GM13977 (cell line): ENCODE results near the gene KIF1A.

ENCODE experiments used
- DNase-seq: peaks from one replicate; pipeline ENCODE4 v3.0.0; 2012; ENCODE audit warnings: low spot score
- in situ Hi-C: fragments of 300-500 bp; cut with MboI; formaldehyde crosslinking; loops from one replicate; pipeline ENCODE4 v1.12.0; 2022; ENCODE audit warnings: low sequenced_read_pairs, low pct_unique_long_range_greater_than_20kb, mixed read lengths, inconsistent platforms; ENCODE audit not compliant: unreplicated experiment
- TF ChIP-seq, protein P1 (sequence below): IDR thresholded peaks from 2 replicates; pipeline ENCODE4 v1.5.1; 2012; ENCODE audit warnings: mild to moderate bottlenecking, control low read depth; ENCODE audit not compliant: insufficient read depth; ENCODE audit errors: extremely low read depth, missing control alignments

The KIF1A gene

DNA sequence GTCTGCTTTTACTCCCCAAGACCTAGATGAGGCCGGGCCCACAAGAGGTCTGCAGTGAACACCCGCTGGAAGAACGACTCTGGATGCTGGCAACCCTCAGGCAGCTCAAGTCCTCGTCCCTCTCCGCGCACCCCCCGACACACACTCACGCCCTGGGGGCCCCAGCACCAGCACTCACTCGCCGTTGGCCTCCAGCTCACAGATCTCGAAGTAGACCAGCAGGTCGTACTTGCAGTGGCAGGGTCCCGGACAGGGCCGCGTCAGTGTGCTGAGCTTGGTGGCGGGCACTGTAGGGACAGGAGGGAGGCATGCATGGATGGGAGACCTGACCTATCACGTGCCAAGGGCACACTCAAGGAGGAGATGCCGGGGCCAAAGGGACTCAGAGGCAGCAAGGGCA, 78.9 kb downstream of the KIF1A start:
- no peak for DNase-seq
- TF ChIP-seq, protein P1, sequence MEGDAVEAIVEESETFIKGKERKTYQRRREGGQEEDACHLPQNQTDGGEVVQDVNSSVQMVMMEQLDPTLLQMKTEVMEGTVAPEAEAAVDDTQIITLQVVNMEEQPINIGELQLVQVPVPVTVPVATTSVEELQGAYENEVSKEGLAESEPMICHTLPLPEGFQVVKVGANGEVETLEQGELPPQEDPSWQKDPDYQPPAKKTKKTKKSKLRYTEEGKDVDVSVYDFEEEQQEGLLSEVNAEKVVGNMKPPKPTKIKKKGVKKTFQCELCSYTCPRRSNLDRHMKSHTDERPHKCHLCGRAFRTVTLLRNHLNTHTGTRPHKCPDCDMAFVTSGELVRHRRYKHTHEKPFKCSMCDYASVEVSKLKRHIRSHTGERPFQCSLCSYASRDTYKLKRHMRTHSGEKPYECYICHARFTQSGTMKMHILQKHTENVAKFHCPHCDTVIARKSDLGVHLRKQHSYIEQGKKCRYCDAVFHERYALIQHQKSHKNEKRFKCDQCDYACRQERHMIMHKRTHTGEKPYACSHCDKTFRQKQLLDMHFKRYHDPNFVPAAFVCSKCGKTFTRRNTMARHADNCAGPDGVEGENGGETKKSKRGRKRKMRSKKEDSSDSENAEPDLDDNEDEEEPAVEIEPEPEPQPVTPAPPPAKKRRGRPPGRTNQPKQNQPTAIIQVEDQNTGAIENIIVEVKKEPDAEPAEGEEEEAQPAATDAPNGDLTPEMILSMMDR: no peak
- in situ Hi-C loops: no loop called here

DNA sequence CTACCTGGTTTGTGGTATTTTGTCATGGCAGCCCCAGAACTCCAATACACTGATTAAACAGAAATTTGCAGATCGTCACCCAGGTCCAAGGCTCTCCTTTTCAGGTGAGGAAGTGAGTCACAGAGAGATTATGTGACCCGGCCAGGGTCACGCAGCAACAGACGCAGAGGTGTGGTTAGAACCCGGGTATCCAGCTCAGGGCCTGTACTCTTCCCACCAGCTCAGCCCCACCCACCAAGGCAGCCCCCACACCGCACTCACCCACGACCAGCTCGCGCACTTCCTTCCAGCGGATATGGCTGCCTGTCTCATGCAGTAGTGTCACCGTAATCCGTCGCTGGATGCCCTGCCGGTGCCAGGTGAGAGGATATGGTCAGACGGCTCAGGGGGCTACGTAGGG, 80.2 kb downstream of the KIF1A start:
- DNase-seq: no peak
- TF ChIP-seq, protein P1: no peak
- in situ Hi-C loops: no loop called here

- TF ChIP-seq, protein P1: no peak
- in situ Hi-C loops: no loop called here
- no peak for DNase-seq
Measured at GRCh38 chr2:240737958-240738357, 82.1 kb downstream of the KIF1A start.

DNA sequence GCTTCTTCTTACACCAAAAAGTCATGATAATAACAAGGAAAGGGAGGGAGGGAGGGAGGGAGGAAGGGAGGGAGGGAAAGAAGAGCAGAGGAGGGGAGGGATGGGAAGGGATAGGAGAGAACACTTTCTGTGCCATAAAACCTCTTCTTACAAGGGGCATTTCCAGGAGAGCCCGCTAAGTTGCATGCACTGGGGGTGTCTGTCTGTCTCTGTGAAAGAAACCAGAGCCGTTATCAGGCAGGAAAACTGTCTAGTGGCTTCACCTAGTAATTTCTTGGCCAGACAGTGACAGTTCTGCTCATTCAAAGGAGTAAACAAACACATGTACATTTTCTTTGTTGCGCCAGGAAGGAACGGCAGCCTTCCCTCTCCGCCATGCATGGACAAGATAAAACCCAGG, 82.5 kb downstream of the KIF1A start:
- in situ Hi-C loops: no loop called here
- no peak for DNase-seq
- TF ChIP-seq, protein P1: no peak

- in situ Hi-C loops: no loop called here
- TF ChIP-seq, protein P1: no peak
- DNase-seq: no peak
Measured at GRCh38 chr2:240736281-240737250, 83.5 kb downstream of the KIF1A start.

- TF ChIP-seq, protein P1: no peak
- in situ Hi-C loops: no loop called here
- DNase-seq: no peak
Measured at GRCh38 chr2:240735476-240735875, 84.5 kb downstream of the KIF1A start.
